GM21529 (cell line): ENCODE data around the gene SLC34A1.
A peak's percentile ranks its signal among the peaks of the same experiment; 100 is the strongest.
"Not testable (repeated sequence)": the region's sequence is repeated elsewhere in the genome, so short reads cannot be mapped to it uniquely, and the experiment has no call there.

Experiments used
- ATAC-seq: cut with Tn5 transposase; IDR thresholded peaks from one replicate; pipeline ENCODE4 v1.9.1; 2021; ENCODE audit not compliant: unreplicated experiment

SLC34A1 gene

GRCh38 chr5:177384134-177384533 lies at the start of gene SLC34A1:
TSS of gene SLC34A1 (plus strand) at chr5:177384434. CDS start at chr5:177385742, 1,308 bp downstream.
- ATAC-seq, result no peak

- ATAC-seq, result no peak
Observed at GRCh38 chr5:177334781-177335700, 49.2 kb upstream of the SLC34A1 start.

GRCh38 chr5:177335701-177336065 lies 48.6 kb upstream of the SLC34A1 start:
- ATAC-seq, result no peak

GRCh38 chr5:177336112-177336511 lies 48.1 kb upstream of the SLC34A1 start:
- ATAC-seq, result no peak

GRCh38 chr5:177336603-177337494 lies 47.4 kb upstream of the SLC34A1 start:
- ATAC-seq, result no peak

GRCh38 chr5:177338251-177339106 lies 45.8 kb upstream of the SLC34A1 start:
- no peak for ATAC-seq

- no peak for ATAC-seq
Observed at GRCh38 chr5:177339107-177339638, 45.1 kb upstream of the SLC34A1 start.

- ATAC-seq, result not testable (repeated sequence)
Observed at GRCh38 chr5:177343000-177343399, 41.2 kb upstream of the SLC34A1 start.

GRCh38 chr5:177343777-177344176 lies 40.5 kb upstream of the SLC34A1 start:
- no peak for ATAC-seq

- no peak for ATAC-seq
Observed at GRCh38 chr5:177344891-177345290, 39.3 kb upstream of the SLC34A1 start.

GRCh38 chr5:177346820-177347219 lies 37.4 kb upstream of the SLC34A1 start:
- ATAC-seq, result no peak

GRCh38 chr5:177347699-177348098 lies 36.5 kb upstream of the SLC34A1 start:
- ATAC-seq, result no peak

- ATAC-seq, result no peak
Observed at GRCh38 chr5:177349362-177349647, 34.9 kb upstream of the SLC34A1 start.

GRCh38 chr5:177349762-177350161 lies 34.5 kb upstream of the SLC34A1 start:
- no peak for ATAC-seq

GRCh38 chr5:177350776-177351391 lies 33.4 kb upstream of the SLC34A1 start:
- ATAC-seq, result no peak

GRCh38 chr5:177351392-177352329 lies 32.6 kb upstream of the SLC34A1 start, which contains the start of gene LMAN2:
TSS of gene LMAN2 (minus strand) at chr5:177351668. CDS start at chr5:177351647, 21 bp downstream.
- peak; percentile 95 for ATAC-seq

GRCh38 chr5:177353093-177353492 lies 31.1 kb upstream of the SLC34A1 start:
- no peak for ATAC-seq

- ATAC-seq, result no peak
Observed at GRCh38 chr5:177354256-177354655, 30.0 kb upstream of the SLC34A1 start.

GRCh38 chr5:177354711-177355110 lies 29.5 kb upstream of the SLC34A1 start:
- ATAC-seq, result no peak
